GM23338 (cell line): Measurements from ENCODE around the gene CSTB.

Experiments used
- CREB1 ChIP-seq: fragments of 250-450 bp; sonication (Bioruptor Pico); IDR thresholded peaks from 2 replicates; pipeline ENCODE4 v1.5.0; 2020; ENCODE audit warnings: low read depth, mild to moderate bottlenecking, moderate library complexity
- CTCF ChIP-seq, 2 experiments: fragments of 200-600 bp in 1 of 2; sonication (generic) in 1 of 2; conservative IDR thresholded peaks; 2 replicates each; pipeline versions ENCODE4 v1.5.1 to v1.6.1; 2016 to 2017; ENCODE audit warnings: antibody characterized with exemption in 2 of 2, low read depth in 2 of 2, mild to moderate bottlenecking in 2 of 2, moderate library complexity in 1 of 2
- ETS1 ChIP-seq: IDR thresholded peaks from 2 replicates; pipeline ENCODE4 v1.6.1; 2016; ENCODE audit warnings: antibody characterized with exemption
- EZH2 ChIP-seq: fragments of 200-600 bp; sonication (generic); IDR thresholded peaks from one replicate; pipeline ENCODE4 v1.8.0; 2017; ENCODE audit warnings: antibody characterized with exemption, mild to moderate bottlenecking, low read depth; ENCODE audit not compliant: unreplicated experiment
- EZH2phosphoT487 ChIP-seq: fragments of 200-600 bp; sonication (generic); IDR thresholded peaks from one replicate; pipeline ENCODE4 v1.8.1; 2018; ENCODE audit warnings: antibody characterized with exemption; ENCODE audit not compliant: unreplicated experiment
- JUNB ChIP-seq: IDR thresholded peaks from one replicate; pipeline ENCODE4 v1.6.1; 2016; ENCODE audit warnings: antibody characterized with exemption; ENCODE audit not compliant: unreplicated experiment
- NANOG ChIP-seq: IDR thresholded peaks from 2 replicates; pipeline ENCODE4 v1.6.1; 2016; ENCODE audit warnings: antibody characterized with exemption, borderline replicate concordance
- POLR2AphosphoS5 ChIP-seq: IDR thresholded peaks from 2 replicates; pipeline ENCODE4 v1.6.1; 2016; ENCODE audit warnings: antibody characterized with exemption, low read depth
- REST ChIP-seq: IDR thresholded peaks from one replicate; pipeline ENCODE4 v1.6.1; 2018; ENCODE audit warnings: antibody characterized with exemption; ENCODE audit not compliant: unreplicated experiment
- STAT1 ChIP-seq: IDR thresholded peaks from one replicate; pipeline ENCODE4 v1.6.1; 2016; ENCODE audit warnings: antibody characterized with exemption; ENCODE audit not compliant: unreplicated experiment
- ZNF114 ChIP-seq: fragments of 250-450 bp; sonication (Bioruptor Pico); IDR thresholded peaks from 2 replicates; pipeline ENCODE4 v1.5.0; 2020; ENCODE audit warnings: mild to moderate bottlenecking, moderate library complexity
- ZNF331 ChIP-seq: fragments of 250-450 bp; sonication (Bioruptor Pico); IDR thresholded peaks from 2 replicates; pipeline ENCODE4 v1.5.0; 2020; ENCODE audit warnings: low read depth, mild to moderate bottlenecking, moderate library complexity
- ZNF462 ChIP-seq: fragments of 250-450 bp; sonication (Bioruptor Pico); IDR thresholded peaks from 2 replicates; pipeline ENCODE4 v1.5.0; 2020; ENCODE audit warnings: mild to moderate bottlenecking, moderate library complexity

- TF ChIP-seq CTCF (conservative IDR thresholded peaks at IDR 0.05; ENCODE audit: low read depth in 2 of 2) (peak; percentile 39 to 70), POLR2AphosphoS5 (no peak), EZH2 (no peak), EZH2phosphoT487 (no peak), JUNB (no peak), ZNF462 (CRISPR knock-in tag) (no peak), CREB1 (CRISPR knock-in tag) (no peak), STAT1 (no peak), REST (no peak), ZNF114 (no peak), ETS1 (no peak), NANOG (no peak), ZNF331 (CRISPR knock-in tag) (no peak)
Measured at GRCh38 chr21:43816611-43817071, 40.5 kb upstream of the CSTB start.
